AML-193 (cell line): ENCODE measurements around the gene GPBP1.
"Not testable (repeated sequence)": the region's sequence is repeated elsewhere in the genome, so short reads cannot be mapped to it uniquely, and the experiment has no call there.

Experiments used
- DNase-seq, 2 experiments: peaks; one replicate each; lab custom pipeline; 2025; lab: John Stamatoyannopoulos, UW

GPBP1 gene

GRCh38 chr5:57173319-57174127 lies at the start of gene GPBP1:
TSS of gene GPBP1 (plus strand) at chr5:57174059. CDS start at chr5:57214131, 40,072 bp downstream.
- peak; percentile 97 for DNase-seq

GRCh38 chr5:57128325-57128724 lies 45.5 kb upstream of the GPBP1 start:
- DNase-seq: no peak

GRCh38 chr5:57133574-57133973 lies 40.3 kb upstream of the GPBP1 start:
- DNase-seq: no peak

- no peak for DNase-seq
These were observed 36.5 kb upstream of the GPBP1 start for GRCh38 chr5:57137401-57137800.

- DNase-seq: no peak
These were observed 21.5 kb upstream of the GPBP1 start for GRCh38 chr5:57152316-57152715.

- DNase-seq: no peak
These were observed 18.8 kb upstream of the GPBP1 start for GRCh38 chr5:57155033-57155432.

GRCh38 chr5:57157131-57157530 lies 16.7 kb upstream of the GPBP1 start:
- DNase-seq: no peak

GRCh38 chr5:57157666-57158065 lies 16.2 kb upstream of the GPBP1 start:
- DNase-seq: no peak

- no peak for DNase-seq
These were observed 10.3 kb upstream of the GPBP1 start for GRCh38 chr5:57163553-57164006.

- DNase-seq: no peak
These were observed 9.7 kb upstream of the GPBP1 start for GRCh38 chr5:57164124-57164523.

GRCh38 chr5:57165171-57165570 lies 8.7 kb upstream of the GPBP1 start:
- DNase-seq: not testable (repeated sequence)

- DNase-seq: peak; percentile 67 to 68
These were observed 7.6 kb upstream of the GPBP1 start for GRCh38 chr5:57166276-57166675.

- no peak for DNase-seq
These were observed 6.7 kb upstream of the GPBP1 start for GRCh38 chr5:57167201-57167600.

- not testable (repeated sequence) for DNase-seq
These were observed 3.7 kb upstream of the GPBP1 start for GRCh38 chr5:57170116-57170515.

GRCh38 chr5:57171816-57172465 lies 1.9 kb upstream of the GPBP1 start:
- DNase-seq: no peak

- peak; percentile 10 to 25 for DNase-seq
These were observed 1.2 kb upstream of the GPBP1 start for GRCh38 chr5:57172466-57173318.

- peak in 1 of 2 experiments; percentile 32 for DNase-seq
These were observed 450 bp downstream of the GPBP1 start for GRCh38 chr5:57174128-57174889.

GRCh38 chr5:57174890-57175510 lies 1.1 kb downstream of the GPBP1 start:
- DNase-seq: no peak

- no peak for DNase-seq
These were observed 1.9 kb downstream of the GPBP1 start for GRCh38 chr5:57175551-57176309.

- peak in 1 of 2 experiments; percentile 20 for DNase-seq
These were observed 2.5 kb downstream of the GPBP1 start for GRCh38 chr5:57176350-57176857.
